Chondrocyte (in vitro differentiated cells): ENCODE measurements around the gene TMEM45B. TPM values are rescaled to one million over a fixed set of nuclear protein-coding genes. Genes with fewer than 3 reads are reported as not detected.
"Not testable (repeated sequence)": the region's sequence is repeated elsewhere in the genome, so short reads cannot be mapped to it uniquely, and the experiment has no call there.

Source experiments
- DNase-seq: peaks from one replicate; pipeline ENCODE4 v3.0.0; 2021; ENCODE audit warnings: mixed read lengths, low spot score
- H3K27ac Mint-ChIP-seq: one replicate; pipeline ENCODE4 v1.8.0; 2021; ENCODE audit warnings: mild to moderate bottlenecking, moderate library complexity, mixed read lengths; ENCODE audit not compliant: unreplicated experiment
- H3K27me3 Mint-ChIP-seq: 2 replicates; pipeline ENCODE4 v1.8.0; 2021; ENCODE audit warnings: low read depth, mixed read lengths
- H3K36me3 Mint-ChIP-seq: 2 replicates; pipeline ENCODE4 v1.8.0; 2021; ENCODE audit warnings: low read depth, mixed read lengths
- H3K4me1 Mint-ChIP-seq: 2 replicates; pipeline ENCODE4 v1.8.0; 2021; ENCODE audit warnings: low read depth, mild to moderate bottlenecking, mixed read lengths
- H3K4me3 Mint-ChIP-seq: one replicate; pipeline ENCODE4 v1.8.0; 2021; ENCODE audit warnings: mild to moderate bottlenecking, moderate library complexity, mixed read lengths; ENCODE audit not compliant: unreplicated experiment
- H3K9me3 Mint-ChIP-seq: 2 replicates; pipeline ENCODE4 v1.8.0; 2021; ENCODE audit warnings: low read depth, mixed read lengths
- CTCF ChIP-seq: fragments of 200-600 bp; sonication (generic); IDR thresholded peaks from 2 replicates; pipeline ENCODE4 v1.5.0; 2021; ENCODE audit warnings: antibody characterized with exemption, mild to moderate bottlenecking, moderate library complexity
- total RNA-seq: library from RNA; stranded (reverse); gene quantifications from 3 replicates; pipeline ENCODE4 v1.2.1, GENCODE V29; 2021

The TMEM45B gene
- total RNA-seq, 1 donor from 2014 or later, result not detected

- Mint-ChIP-seq H3K9me3 (no peaks in the 10 kb centered on the region), H3K4me3 (no peak overlapping the region), H3K27ac (peak overlapping the region; percentile 86), H3K36me3 (peaks cover 31% of the 10 kb centered on the region), H3K4me1 (peaks cover 15% of the 10 kb centered on the region), H3K27me3 (no peaks in the 10 kb centered on the region)
- DNase-seq, result no peak
- TF ChIP-seq CTCF, result no peak
Observed at GRCh38 chr11:129861702-129862522, 46.3 kb downstream of the TMEM45B start.

- no peak for TF ChIP-seq CTCF
- Mint-ChIP-seq H3K27ac (no peak overlapping the region), H3K27me3 (no peaks in the 10 kb centered on the region), H3K4me3 (no peak overlapping the region), H3K36me3 (peaks cover 40% of the 10 kb centered on the region), H3K9me3 (no peaks in the 10 kb centered on the region), H3K4me1 (peaks cover 15% of the 10 kb centered on the region)
- no peak for DNase-seq
Observed at GRCh38 chr11:129864811-129865210, 49.2 kb downstream of the TMEM45B start.

- no peak for DNase-seq
- no peak for TF ChIP-seq CTCF
- Mint-ChIP-seq H3K27ac (no peak overlapping the region), H3K4me1 (peaks cover 15% of the 10 kb centered on the region), H3K36me3 (peaks cover 45% of the 10 kb centered on the region), H3K4me3 (no peak overlapping the region), H3K27me3 (no peaks in the 10 kb centered on the region), H3K9me3 (no peaks in the 10 kb centered on the region)
Observed at GRCh38 chr11:129865701-129866100, 50.1 kb downstream of the TMEM45B start.

- H3K27me3 Mint-ChIP-seq, result no peaks in the 10 kb centered on the region
- no peak for DNase-seq
- H3K9me3 Mint-ChIP-seq, result no peaks in the 10 kb centered on the region
- TF ChIP-seq CTCF, result no peak
- H3K4me3 Mint-ChIP-seq, result no peak overlapping the region
- peaks cover 13% of the 10 kb centered on the region for H3K4me1 Mint-ChIP-seq
- H3K36me3 Mint-ChIP-seq, result peaks cover 51% of the 10 kb centered on the region
- no peak overlapping the region for H3K27ac Mint-ChIP-seq
Observed at GRCh38 chr11:129866311-129866710, 50.7 kb downstream of the TMEM45B start.

- H3K27me3 Mint-ChIP-seq, H3K27ac Mint-ChIP-seq, H3K4me1 Mint-ChIP-seq, DNase-seq, H3K9me3 Mint-ChIP-seq, H3K4me3 Mint-ChIP-seq: not testable (repeated sequence)
- H3K36me3 Mint-ChIP-seq, result peaks cover 64% of the 10 kb centered on the region
Observed at GRCh38 chr11:129868626-129869025, 53.0 kb downstream of the TMEM45B start.

GRCh38 chr11:129871914-129872313, 56.3 kb downstream of the TMEM45B start:
- no peaks in the 10 kb centered on the region for H3K4me1 Mint-ChIP-seq
- peaks cover 58% of the 10 kb centered on the region for H3K36me3 Mint-ChIP-seq
- no peaks in the 10 kb centered on the region for H3K9me3 Mint-ChIP-seq
- no peak overlapping the region for H3K4me3 Mint-ChIP-seq
- no peaks in the 10 kb centered on the region for H3K27me3 Mint-ChIP-seq
- TF ChIP-seq CTCF, result no peak
- no peak overlapping the region for H3K27ac Mint-ChIP-seq
- DNase-seq, result no peak
